Astrocyte (in vitro differentiated cells and primary cell): ENCODE measurements around the gene CRYBG2. TPM values are rescaled to one million over a fixed set of nuclear protein-coding genes. Genes with fewer than 3 reads are reported as not detected.

ENCODE experiments used
- DNase-seq: peaks from one replicate; pipeline ENCODE4 v3.0.0-alpha.2; 2010; ENCODE audit warnings: low read depth
- FAIRE-seq: peaks from 2 replicates; lab custom pipeline; 2011; peaks lifted over from hg19 to GRCh38; lab: Jason Lieb, UNC
- H2AFZ ChIP-seq: 2 replicates; pipeline ENCODE4 v1.6.0; 2012; ENCODE audit warnings: low read depth, low read length, inconsistent platforms
- H3K27ac ChIP-seq: 2 replicates; pipeline ENCODE4 v1.5.1; 2011; ENCODE audit warnings: low read depth, low read length, inconsistent platforms
- H3K27me3 ChIP-seq: 2 replicates; pipeline ENCODE4 v1.6.0; 2011; ENCODE audit warnings: low read length, inconsistent platforms; ENCODE audit not compliant: insufficient read depth
- H3K36me3 ChIP-seq: 2 replicates; pipeline ENCODE4 v1.5.1; 2011; ENCODE audit warnings: low read length, inconsistent platforms; ENCODE audit not compliant: insufficient read depth
- H3K4me1 ChIP-seq: 2 replicates; pipeline ENCODE4 v1.5.1; 2011; ENCODE audit warnings: low read length, inconsistent platforms; ENCODE audit not compliant: insufficient read depth
- H3K4me2 ChIP-seq: 2 replicates; pipeline ENCODE4 v1.6.0; 2012; ENCODE audit warnings: low read length, inconsistent platforms
- H3K4me3 ChIP-seq: 2 replicates; pipeline ENCODE4 v1.5.1; 2011; ENCODE audit warnings: low read depth, mild to moderate bottlenecking, low read length, inconsistent platforms; ENCODE audit not compliant: insufficient read depth
- H3K79me2 ChIP-seq: 2 replicates; pipeline ENCODE4 v1.6.0; 2012; ENCODE audit warnings: mild to moderate bottlenecking, low read length, inconsistent platforms; ENCODE audit not compliant: insufficient read depth
- H3K9ac ChIP-seq: 2 replicates; pipeline ENCODE4 v1.6.0; 2012; ENCODE audit warnings: mild to moderate bottlenecking, low read length, inconsistent platforms
- H3K9me3 ChIP-seq: 2 replicates; pipeline ENCODE4 v1.5.1; 2012; ENCODE audit warnings: low read depth, mild to moderate bottlenecking, low read length, inconsistent platforms; ENCODE audit not compliant: insufficient read depth
- H4K20me1 ChIP-seq: 2 replicates; pipeline ENCODE4 v1.6.0; 2012; ENCODE audit warnings: low read length, inconsistent platforms; ENCODE audit not compliant: insufficient read depth
- H3K27ac Mint-ChIP-seq: one replicate; pipeline ENCODE4 v1.8.0; 2021; ENCODE audit warnings: mild to moderate bottlenecking, mixed read lengths; ENCODE audit not compliant: unreplicated experiment
- H3K27me3 Mint-ChIP-seq: one replicate; pipeline ENCODE4 v1.8.0; 2021; ENCODE audit warnings: low read depth, mixed read lengths; ENCODE audit not compliant: unreplicated experiment
- H3K36me3 Mint-ChIP-seq: one replicate; pipeline ENCODE4 v1.8.0; 2021; ENCODE audit warnings: low read depth, mixed read lengths; ENCODE audit not compliant: unreplicated experiment
- H3K4me1 Mint-ChIP-seq: one replicate; pipeline ENCODE4 v1.8.0; 2021; ENCODE audit warnings: low read depth, mixed read lengths; ENCODE audit not compliant: unreplicated experiment
- H3K4me3 Mint-ChIP-seq: one replicate; pipeline ENCODE4 v1.8.0; 2021; ENCODE audit warnings: mild to moderate bottlenecking, moderate library complexity, mixed read lengths; ENCODE audit not compliant: unreplicated experiment
- H3K9me3 Mint-ChIP-seq: one replicate; pipeline ENCODE4 v1.8.0; 2021; ENCODE audit warnings: mild to moderate bottlenecking, mixed read lengths; ENCODE audit not compliant: unreplicated experiment
- EZH2 ChIP-seq: IDR thresholded peaks from 2 replicates; pipeline ENCODE4 v1.6.1; 2012; ENCODE audit warnings: mild to moderate bottlenecking, low read length, inconsistent platforms; ENCODE audit not compliant: insufficient read depth
- total RNA-seq: library from RNA; stranded (reverse); gene quantifications from 2 replicates; pipeline ENCODE4 v1.2.1, GENCODE V29; 2021
- TF ChIP-seq, protein P1 (sequence below): IDR thresholded peaks from 2 replicates; pipeline ENCODE4 v1.5.1; 2011; ENCODE audit warnings: low read depth, mild to moderate bottlenecking, inconsistent platforms, low read length, moderate library complexity; ENCODE audit not compliant: insufficient read depth

The CRYBG2 gene
- total RNA-seq, 1 donor from 2014 or later = 5.3 TPM

DNA sequence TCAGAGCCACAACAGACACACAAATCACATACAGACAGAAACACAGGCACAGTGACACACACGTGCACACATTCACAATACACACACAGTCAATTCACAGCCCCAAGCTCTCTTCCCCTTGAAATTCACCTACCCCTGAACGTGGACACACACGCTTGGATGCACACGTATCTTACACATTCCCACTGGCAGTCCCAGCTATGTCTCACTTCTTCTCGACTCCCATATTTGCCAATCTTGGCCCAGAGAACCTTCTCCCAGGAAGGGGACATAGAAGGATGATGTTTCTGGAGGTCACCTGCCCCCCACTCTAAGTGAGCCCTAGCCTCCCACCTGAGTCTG lies 1.6 kb downstream of the CRYBG2 start:
- no peaks in the 10 kb centered on the region for H3K79me2 ChIP-seq
- Mint-ChIP-seq H3K4me1 (peaks cover 22% of the 10 kb centered on the region), H3K4me3 (no peak overlapping the region), H3K9me3 (no peaks in the 10 kb centered on the region), H3K27ac (no peak overlapping the region), H3K27me3 (peaks cover 7% of the 10 kb centered on the region), H3K36me3 (no peaks in the 10 kb centered on the region)
- H3K36me3 ChIP-seq = no peaks in the 10 kb centered on the region
- H3K9ac ChIP-seq = peak overlapping the region; percentile 77
- no peak for TF ChIP-seq EZH2
- TF ChIP-seq, protein P1, sequence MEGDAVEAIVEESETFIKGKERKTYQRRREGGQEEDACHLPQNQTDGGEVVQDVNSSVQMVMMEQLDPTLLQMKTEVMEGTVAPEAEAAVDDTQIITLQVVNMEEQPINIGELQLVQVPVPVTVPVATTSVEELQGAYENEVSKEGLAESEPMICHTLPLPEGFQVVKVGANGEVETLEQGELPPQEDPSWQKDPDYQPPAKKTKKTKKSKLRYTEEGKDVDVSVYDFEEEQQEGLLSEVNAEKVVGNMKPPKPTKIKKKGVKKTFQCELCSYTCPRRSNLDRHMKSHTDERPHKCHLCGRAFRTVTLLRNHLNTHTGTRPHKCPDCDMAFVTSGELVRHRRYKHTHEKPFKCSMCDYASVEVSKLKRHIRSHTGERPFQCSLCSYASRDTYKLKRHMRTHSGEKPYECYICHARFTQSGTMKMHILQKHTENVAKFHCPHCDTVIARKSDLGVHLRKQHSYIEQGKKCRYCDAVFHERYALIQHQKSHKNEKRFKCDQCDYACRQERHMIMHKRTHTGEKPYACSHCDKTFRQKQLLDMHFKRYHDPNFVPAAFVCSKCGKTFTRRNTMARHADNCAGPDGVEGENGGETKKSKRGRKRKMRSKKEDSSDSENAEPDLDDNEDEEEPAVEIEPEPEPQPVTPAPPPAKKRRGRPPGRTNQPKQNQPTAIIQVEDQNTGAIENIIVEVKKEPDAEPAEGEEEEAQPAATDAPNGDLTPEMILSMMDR = no peak
- H3K27me3 ChIP-seq = no peaks in the 10 kb centered on the region
- no peak for DNase-seq
- no peak overlapping the region for H3K4me3 ChIP-seq
- H3K4me2 ChIP-seq = peak overlapping the region; percentile 65
- FAIRE-seq = no peak
- no peaks in the 10 kb centered on the region for H3K9me3 ChIP-seq
- H2AFZ ChIP-seq = no peak overlapping the region
- no peaks in the 10 kb centered on the region for H4K20me1 ChIP-seq
- H3K4me1 ChIP-seq = peaks cover 30% of the 10 kb centered on the region
- H3K27ac ChIP-seq = peak overlapping the region; percentile 81

DNA sequence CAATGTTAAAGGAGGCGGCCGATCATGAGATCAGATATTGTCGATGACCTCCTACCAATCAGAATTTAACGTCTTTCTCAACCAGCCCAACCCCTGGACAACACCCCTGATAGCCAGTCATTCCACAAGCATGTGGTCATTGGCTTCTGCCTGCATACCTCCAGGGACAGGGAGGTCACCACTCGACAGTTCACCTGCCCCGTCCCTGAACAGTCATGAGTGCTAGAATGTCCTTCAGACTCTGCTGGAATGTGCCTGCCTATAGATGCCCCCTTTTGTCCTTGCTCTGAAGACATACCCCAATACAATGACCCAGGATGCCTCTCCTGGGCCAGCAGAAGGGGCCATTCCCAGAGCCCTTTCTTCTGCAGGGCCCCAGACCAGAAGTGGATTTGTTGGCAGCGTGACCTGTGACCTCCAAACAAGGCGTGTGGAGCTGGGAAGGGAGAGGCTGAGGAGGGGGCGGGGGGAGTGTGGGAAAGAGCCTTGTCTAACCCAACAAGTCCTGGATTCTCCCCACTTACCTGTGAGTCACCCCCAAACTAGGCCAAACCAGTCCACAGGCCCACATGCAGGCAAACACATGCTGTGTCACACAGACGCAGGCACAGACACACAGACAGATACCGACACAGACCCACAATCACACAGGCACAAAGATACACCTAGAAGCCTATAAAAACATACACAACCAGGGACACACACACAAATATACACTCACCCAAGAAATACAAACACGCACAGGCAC lies 2.2 kb downstream of the CRYBG2 start:
- DNase-seq (peak; percentile 70), FAIRE-seq (no peak)
- Histone ChIP-seq H3K79me2 (no peaks in the 10 kb centered on the region), H3K4me1 (peaks cover 30% of the 10 kb centered on the region), H3K27me3 (no peaks in the 10 kb centered on the region), H3K36me3 (no peaks in the 10 kb centered on the region), H3K4me3 (no peak overlapping the region), H4K20me1 (no peaks in the 10 kb centered on the region), H3K27ac (peak overlapping the region; percentile 81), H2AFZ (no peak overlapping the region), H3K9ac (peak overlapping the region; percentile 77), H3K9me3 (no peaks in the 10 kb centered on the region), H3K4me2 (peak overlapping the region; percentile 65)
- TF ChIP-seq, protein P1 = no peak
- TF ChIP-seq EZH2 = no peak
- Mint-ChIP-seq H3K27ac (peak overlapping the region; percentile 97), H3K4me3 (peak overlapping the region; percentile 75), H3K27me3 (peaks cover 4% of the 10 kb centered on the region), H3K9me3 (no peaks in the 10 kb centered on the region), H3K36me3 (no peaks in the 10 kb centered on the region), H3K4me1 (peaks cover 22% of the 10 kb centered on the region)
